HG03097 (cell line): ENCODE measurements around the gene EXOC6.

ENCODE experiments used
- ATAC-seq: cut with Tn5 transposase; IDR thresholded peaks from one replicate; pipeline ENCODE4 v1.9.1; 2021; ENCODE audit not compliant: unreplicated experiment, low FRiP score

EXOC6 gene

GRCh38 chr10:93062514-93063143, 214.3 kb downstream of the EXOC6 start:
- no peak for ATAC-seq

- no peak for ATAC-seq
These were observed 215.0 kb downstream of the EXOC6 start for GRCh38 chr10:93063144-93063976.

GRCh38 chr10:93063977-93064660, 215.8 kb downstream of the EXOC6 start:
- ATAC-seq: no peak

GRCh38 chr10:93064874-93065660, 216.7 kb downstream of the EXOC6 start:
- no peak for ATAC-seq

GRCh38 chr10:93065675-93066543, 217.6 kb downstream of the EXOC6 start:
- ATAC-seq: no peak

- ATAC-seq: no peak
These were observed 218.2 kb downstream of the EXOC6 start for GRCh38 chr10:93066544-93066913.

- no peak for ATAC-seq
These were observed 219.4 kb downstream of the EXOC6 start for GRCh38 chr10:93067443-93068365.

- no peak for ATAC-seq
These were observed 220.3 kb downstream of the EXOC6 start for GRCh38 chr10:93068411-93069244.

- ATAC-seq: no peak
These were observed 220.9 kb downstream of the EXOC6 start for GRCh38 chr10:93069245-93069561.

GRCh38 chr10:93070378-93071176, 222.3 kb downstream of the EXOC6 start:
- no peak for ATAC-seq

GRCh38 chr10:93071177-93071472, 222.8 kb downstream of the EXOC6 start:
- no peak for ATAC-seq

GRCh38 chr10:93071674-93072224, 223.4 kb downstream of the EXOC6 start:
- no peak for ATAC-seq

- ATAC-seq: no peak
These were observed 223.9 kb downstream of the EXOC6 start for GRCh38 chr10:93072225-93072712.

GRCh38 chr10:93072713-93073538, 224.6 kb downstream of the EXOC6 start:
- no peak for ATAC-seq

- ATAC-seq: no peak
These were observed 225.3 kb downstream of the EXOC6 start, which contains the start of gene CYP26A1 for GRCh38 chr10:93073539-93074146. CYP26A1 (plus strand) TSS chr10:93073893; CDS start chr10:93073935, 42 bp downstream.

- ATAC-seq: no peak
These were observed 225.9 kb downstream of the EXOC6 start for GRCh38 chr10:93074147-93074596.
